CD4-positive, alpha-beta T cell (primary cell): Measurements from ENCODE around the gene DLGAP4. TPM values are rescaled to one million over a fixed set of nuclear protein-coding genes. Genes with fewer than 3 reads are reported as not detected.

Experiments used
- ATAC-seq: fragments of 200-7000 bp; cut with Tn5 transposase; one replicate; pipeline ENCODE4 v1.10.0; 2022; ENCODE audit warnings: mild to moderate bottlenecking; ENCODE audit not compliant: poor library complexity
- CTCF ChIA-PET: fragments of 350-600 bp; sonication (Branson Sonifier 250); formaldehyde crosslinking; loops from one replicate; lab custom pipeline; 2021; ENCODE audit warnings: antibody characterized with exemption, inconsistent platforms; lab: Charles Lee
- POLR2A ChIA-PET: fragments of 350-600 bp; sonication (Branson Sonifier 250); formaldehyde crosslinking; loops from one replicate; lab custom pipeline; 2021; ENCODE audit warnings: antibody characterized with exemption, inconsistent platforms; lab: Charles Lee
- DNase-seq, 14 experiments: peaks; one replicate each; pipeline ENCODE4 v3.0.0-alpha.2; 2013 to 2020; ENCODE audit warnings: mixed read lengths in 2 of 14
- H3K27ac ChIP-seq, 2 donors: one replicate each; pipeline versions ENCODE4 v1.5.1 to v1.7.0; 2013; ENCODE audit warnings: low read length in 2 of 2, low read depth in 1 of 2, mild to moderate bottlenecking in 1 of 2
- H3K27me3 ChIP-seq, 2 experiments: 1 replicate in 1 of 2; 2 replicates in 1 of 2; pipeline versions ENCODE4 v1.6.1 to v1.7.0; 2013; ENCODE audit warnings: low read length in 2 of 2, control low read depth in 1 of 2, mild to moderate bottlenecking in 1 of 2, moderate library complexity in 1 of 2; ENCODE audit not compliant: insufficient read depth in 2 of 2, control insufficient read depth in 1 of 2
- H3K36me3 ChIP-seq: one replicate; pipeline ENCODE4 v1.6.1; 2013; ENCODE audit warnings: low read length, control low read depth; ENCODE audit not compliant: insufficient read depth
- H3K4me1 ChIP-seq: one replicate; pipeline ENCODE4 v1.6.1; 2013; ENCODE audit warnings: low read length, control low read depth; ENCODE audit not compliant: insufficient read depth
- H3K4me3 ChIP-seq: one replicate; pipeline ENCODE4 v1.5.1; 2013; ENCODE audit warnings: mild to moderate bottlenecking, low read length, moderate library complexity
- H3K9me3 ChIP-seq, 2 experiments: 1 replicate in 1 of 2; 2 replicates in 1 of 2; pipeline versions ENCODE4 v1.6.1 to v1.7.0; 2013; ENCODE audit warnings: low read length in 2 of 2, mild to moderate bottlenecking in 2 of 2, control low read depth in 1 of 2, moderate library complexity in 1 of 2; ENCODE audit not compliant: control insufficient read depth in 1 of 2, insufficient read depth in 1 of 2
- H3K27ac Mint-ChIP-seq: one replicate; pipeline ENCODE4 v1.8.0; 2020; ENCODE audit warnings: mixed read lengths
- H3K27me3 Mint-ChIP-seq: one replicate; pipeline ENCODE4 v1.8.0; 2021; ENCODE audit warnings: mixed read lengths
- H3K36me3 Mint-ChIP-seq: one replicate; pipeline ENCODE4 v1.8.0; 2021; ENCODE audit warnings: low read depth, mixed read lengths
- H3K4me1 Mint-ChIP-seq: one replicate; pipeline ENCODE4 v1.8.0; 2021; ENCODE audit warnings: low read depth, mixed read lengths
- H3K4me3 Mint-ChIP-seq: one replicate; pipeline ENCODE4 v1.8.0; 2020; ENCODE audit warnings: mild to moderate bottlenecking, mixed read lengths
- H3K9me3 Mint-ChIP-seq: one replicate; pipeline ENCODE4 v1.8.0; 2020; ENCODE audit warnings: mixed read lengths
- CTCF ChIP-seq: fragments of 200-600 bp; IDR thresholded peaks from one replicate; pipeline ENCODE4 v1.8.0; 2022; ENCODE audit warnings: antibody characterized with exemption, mild to moderate bottlenecking
- intact Hi-C, 2 experiments: fragments of 100-400 bp; cut with DNase I in 1 of 2; cut with micrococcal nuclease in 1 of 2; formaldehyde crosslinking; loops; one replicate each; pipeline versions ENCODE4 v1.15.1 to v1.9.0; 2023 to 2025; cut with DNase I, micrococcal nuclease
- total RNA-seq, 174 experiments: library from RNA in 2 of 174; stranded (reverse) in 2 of 174; gene quantifications; one replicate each; pipeline ENCODE4 v1.2.3 and lab custom pipeline; 2021 to 2026

The DLGAP4 gene
- total RNA-seq, 2 experiments from 2014 or later = 16.0 to 16.1 TPM

GRCh38 chr20:36507746-36508145 is 201.6 kb downstream of the DLGAP4 start:
- Mint-ChIP-seq H3K4me3 (no peak overlapping the region), H3K36me3 (peaks cover 53% of the 10 kb centered on the region), H3K9me3 (no peaks in the 10 kb centered on the region), H3K4me1 (peaks cover 16% of the 10 kb centered on the region), H3K27me3 (no peaks in the 10 kb centered on the region), H3K27ac (no peak overlapping the region)
- H3K36me3 ChIP-seq = peaks cover 52% of the 10 kb centered on the region
- ATAC-seq (no peak), DNase-seq (no peak)
- no peak overlapping the region for H3K27ac ChIP-seq
- ChIA-PET POLR2A (no interaction called here), CTCF (no interaction called here)
- no peaks in the 10 kb centered on the region for H3K27me3 ChIP-seq
- no peak for TF ChIP-seq CTCF
- intact Hi-C loops = no loop called here
- no peaks in the 10 kb centered on the region for H3K9me3 ChIP-seq
- H3K4me1 ChIP-seq = no peaks in the 10 kb centered on the region
- H3K4me3 ChIP-seq = no peak overlapping the region

GRCh38 chr20:36519012-36519719 is 213.0 kb downstream of the DLGAP4 start:
- H3K36me3 ChIP-seq = peaks cover 46% of the 10 kb centered on the region
- H3K4me3 ChIP-seq = no peak overlapping the region
- no peaks in the 10 kb centered on the region for H3K4me1 ChIP-seq
- DNase-seq = no peak
- no peaks in the 10 kb centered on the region for H3K27me3 ChIP-seq
- ATAC-seq = no peak
- Mint-ChIP-seq H3K36me3 (peaks cover 64% of the 10 kb centered on the region), H3K4me1 (no peaks in the 10 kb centered on the region), H3K27ac (no peak overlapping the region), H3K9me3 (no peaks in the 10 kb centered on the region), H3K4me3 (no peak overlapping the region), H3K27me3 (no peaks in the 10 kb centered on the region)
- TF ChIP-seq CTCF = no peak
- H3K27ac ChIP-seq = no peak overlapping the region
- ChIA-PET POLR2A (no interaction called here), CTCF (no interaction called here)
- no peaks in the 10 kb centered on the region for H3K9me3 ChIP-seq
- intact Hi-C loops = no loop called here

GRCh38 chr20:36519944-36520343 is 213.8 kb downstream of the DLGAP4 start:
- intact Hi-C loops = no loop called here
- Mint-ChIP-seq H3K27me3 (no peaks in the 10 kb centered on the region), H3K9me3 (no peaks in the 10 kb centered on the region), H3K4me3 (no peak overlapping the region), H3K27ac (no peak overlapping the region), H3K36me3 (peaks cover 61% of the 10 kb centered on the region), H3K4me1 (no peaks in the 10 kb centered on the region)
- ChIA-PET POLR2A (no interaction called here), CTCF (no interaction called here)
- ATAC-seq = no peak
- DNase-seq = no peak
- Histone ChIP-seq H3K4me3 (no peak overlapping the region), H3K9me3 (no peaks in the 10 kb centered on the region), H3K27ac (no peak overlapping the region), H3K27me3 (no peaks in the 10 kb centered on the region), H3K4me1 (no peaks in the 10 kb centered on the region), H3K36me3 (peaks cover 45% of the 10 kb centered on the region)
- no peak for TF ChIP-seq CTCF
